DLD1 (cell line): ENCODE measurements around the gene SIDT1.

Experiments used
- in situ Hi-C: cut with HindIII; loops from 2 replicates; pipeline ENCODE4 v1.10.0; 2017; ENCODE audit warnings: low sequenced_read_pairs

SIDT1 gene

DNA sequence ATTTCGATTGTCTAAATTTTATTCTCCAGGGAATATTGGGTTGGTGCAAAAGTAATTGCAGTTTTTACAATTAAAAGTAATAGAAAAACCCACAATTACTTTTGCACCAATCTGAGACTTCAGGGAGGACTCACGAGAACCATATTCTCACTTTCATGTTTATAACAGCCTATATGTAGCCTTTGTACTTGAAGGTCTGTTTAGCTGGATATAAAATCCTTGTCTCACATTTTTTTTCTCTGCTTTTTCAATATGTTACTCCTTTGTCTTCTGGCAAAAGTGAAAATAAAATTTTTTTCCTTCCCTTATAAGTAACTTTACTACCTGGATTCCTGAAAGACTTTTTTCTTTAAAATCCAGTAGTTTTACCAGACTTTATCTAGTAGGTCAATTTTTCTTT, 9.2 kb downstream of the SIDT1 start:
- in situ Hi-C loops, result no loop called here

DNA sequence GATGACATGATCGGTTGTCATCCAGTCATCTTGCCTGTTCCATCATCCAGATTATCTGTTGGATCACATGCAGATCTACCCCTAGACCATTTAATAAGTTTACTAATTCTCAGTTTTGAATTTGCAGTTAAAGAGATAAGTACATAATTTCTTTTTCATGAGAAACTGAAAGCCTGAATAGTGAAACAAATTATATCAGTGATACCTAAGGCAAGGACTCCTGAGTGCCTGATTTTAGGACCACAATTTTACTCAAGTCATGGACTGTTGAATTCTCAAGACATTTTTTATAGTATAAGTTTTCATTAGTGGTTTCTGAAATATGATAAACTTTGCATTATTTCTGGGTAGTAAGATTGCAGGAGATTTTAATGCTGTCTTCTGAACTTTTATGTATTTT, 13.2 kb downstream of the SIDT1 start:
- in situ Hi-C loops, result no loop called here

DNA sequence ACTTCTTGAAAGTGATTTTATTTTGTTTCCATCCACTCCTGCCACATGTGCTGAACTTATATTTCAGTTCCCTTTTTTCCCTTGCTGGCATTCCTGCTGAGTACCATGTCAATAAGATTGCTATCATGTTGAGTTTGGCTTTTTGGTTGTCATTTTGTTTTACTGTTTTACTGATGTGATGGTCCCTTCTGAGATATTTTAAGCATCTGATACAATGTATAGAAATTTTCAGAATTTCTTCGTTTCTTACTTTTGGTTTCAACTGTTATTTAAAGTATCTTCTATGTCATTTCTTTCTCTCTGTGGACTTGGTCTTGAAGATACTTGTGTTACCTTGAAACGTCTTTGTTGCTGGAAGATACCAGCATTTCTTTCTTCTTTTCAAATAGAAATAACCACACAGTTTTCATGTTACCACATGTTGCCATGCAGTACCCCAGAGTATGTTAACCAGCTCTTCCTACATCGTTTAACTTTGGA, 14.1 kb downstream of the SIDT1 start:
- in situ Hi-C loops, result no loop called here

DNA sequence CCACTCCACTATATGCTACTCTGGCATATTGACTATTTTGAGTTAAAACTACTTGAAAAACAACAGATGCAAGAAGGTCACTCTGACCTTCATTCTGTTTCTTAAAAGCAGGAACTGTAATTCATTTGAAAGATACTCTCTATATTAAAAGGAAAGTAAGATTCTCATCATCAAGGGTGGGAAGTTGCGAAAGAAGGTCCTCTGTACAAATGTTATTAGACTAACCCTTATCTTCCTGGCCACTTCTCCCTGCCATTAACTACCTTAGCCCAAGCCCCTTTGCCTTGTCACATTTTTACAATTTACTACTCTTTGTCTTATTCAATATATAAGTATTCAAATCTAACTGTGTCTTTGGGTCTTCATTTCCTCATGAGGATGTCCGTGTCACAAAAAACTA, 16.1 kb downstream of the SIDT1 start:
- in situ Hi-C loops, result no loop called here

DNA sequence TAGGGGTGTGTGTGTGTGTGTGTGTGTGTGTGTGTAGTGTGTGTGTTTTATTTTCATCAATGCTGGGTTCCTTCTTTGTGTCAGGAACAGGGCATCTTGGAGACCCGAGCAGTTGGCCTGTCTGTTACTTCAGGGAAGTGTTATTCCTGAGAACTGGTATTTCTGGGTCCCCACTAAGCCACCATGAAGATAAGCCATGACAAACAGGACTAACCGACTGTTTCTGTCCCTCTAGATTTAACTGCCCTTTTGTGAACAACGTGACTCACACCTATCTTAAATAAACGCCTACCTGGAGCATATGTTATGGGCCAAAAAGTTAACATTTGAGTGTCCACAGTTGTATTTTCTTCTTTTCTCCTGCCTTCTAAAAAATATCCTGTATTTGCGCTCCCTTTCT, 19.5 kb downstream of the SIDT1 start:
- in situ Hi-C loops, result no loop called here

DNA sequence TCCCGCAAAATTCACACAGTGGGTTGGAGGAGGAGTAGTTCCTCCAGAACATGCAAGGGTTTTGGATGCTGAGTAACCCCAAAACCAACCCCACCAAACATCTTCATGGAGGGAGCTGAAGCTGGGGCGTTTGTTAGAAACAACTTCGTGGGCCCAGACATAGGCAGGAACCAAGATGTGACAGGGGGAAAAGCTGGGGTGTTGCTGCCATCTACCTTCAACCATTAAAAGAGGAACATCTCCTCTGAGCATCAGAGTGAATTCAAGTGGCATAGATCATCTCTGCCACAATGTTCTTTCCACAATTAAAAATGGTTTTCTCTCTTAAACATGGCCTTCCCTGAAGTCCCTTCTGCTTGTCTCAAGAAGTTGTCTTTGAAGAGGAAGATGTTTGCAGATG, 20.5 kb downstream of the SIDT1 start:
- in situ Hi-C loops, result no loop called here

DNA sequence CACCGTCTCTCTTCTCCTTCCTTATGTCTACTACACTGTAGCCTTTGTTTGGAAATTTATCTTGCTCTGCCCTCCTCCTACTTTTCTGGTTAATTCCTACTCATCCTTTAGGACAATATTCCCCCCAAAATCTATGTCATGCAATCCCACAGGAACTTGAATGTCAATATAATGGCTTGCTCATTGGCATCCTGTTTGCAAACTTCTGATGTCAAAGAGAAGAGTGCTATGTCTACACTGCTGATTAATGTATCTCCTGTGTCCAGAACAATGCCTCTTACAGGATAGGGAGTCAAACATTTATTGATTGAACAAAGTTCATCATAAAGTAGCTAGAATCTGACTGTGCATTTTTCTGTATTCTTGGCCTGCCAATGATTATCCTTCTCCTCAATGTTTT, 22.8 kb downstream of the SIDT1 start:
- in situ Hi-C loops, result no loop called here

DNA sequence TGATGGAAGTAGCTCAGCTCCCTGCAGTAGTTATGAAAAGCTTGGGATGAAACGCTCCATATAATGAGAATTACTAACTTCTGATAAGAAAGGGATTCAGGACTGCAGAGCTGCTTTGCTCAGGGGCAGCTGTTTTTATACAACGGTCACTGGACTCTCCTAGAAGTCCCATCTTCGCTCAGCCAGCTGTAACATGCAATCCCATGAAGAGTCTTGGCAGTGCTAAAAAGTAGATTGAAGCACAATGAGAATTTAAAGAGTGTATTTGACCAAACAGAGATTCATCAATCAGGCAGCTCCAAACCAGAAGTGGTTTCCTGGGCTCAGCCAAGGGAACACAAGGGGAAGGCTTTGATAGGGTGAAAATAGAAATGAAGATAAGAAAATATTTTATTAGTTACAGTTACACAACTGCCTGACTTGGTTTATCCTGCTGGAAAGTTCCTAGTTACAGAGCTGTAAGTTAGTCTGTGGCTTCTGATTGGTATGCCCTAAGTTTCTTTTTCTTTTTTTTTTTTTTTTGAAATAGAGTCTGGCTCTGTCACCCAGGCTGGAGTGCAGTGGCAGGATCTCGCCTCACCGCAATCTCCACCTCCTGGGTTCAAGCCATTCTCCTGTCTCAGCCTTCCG, 24.1 kb downstream of the SIDT1 start:
- in situ Hi-C loops, result no loop called here

DNA sequence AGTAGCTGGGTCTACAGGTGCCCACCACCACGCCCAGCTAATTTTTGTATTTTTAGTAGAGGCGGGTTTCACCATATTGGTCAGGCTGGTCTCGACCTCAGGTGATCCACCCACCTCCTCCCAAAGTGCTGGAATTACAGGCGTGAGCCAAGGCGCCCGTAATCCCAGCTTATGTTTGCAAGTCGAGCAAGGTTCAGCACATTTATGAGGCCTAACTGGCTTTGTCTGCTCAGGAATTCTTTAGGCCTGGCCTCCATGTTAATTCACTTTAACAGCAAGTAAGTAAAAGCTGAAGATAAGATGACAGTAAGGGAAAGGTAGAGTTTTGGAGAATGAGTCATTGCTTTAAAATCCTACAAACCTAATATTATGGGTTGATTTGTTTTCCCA, 24.6 kb downstream of the SIDT1 start:
- in situ Hi-C loops, result no loop called here

DNA sequence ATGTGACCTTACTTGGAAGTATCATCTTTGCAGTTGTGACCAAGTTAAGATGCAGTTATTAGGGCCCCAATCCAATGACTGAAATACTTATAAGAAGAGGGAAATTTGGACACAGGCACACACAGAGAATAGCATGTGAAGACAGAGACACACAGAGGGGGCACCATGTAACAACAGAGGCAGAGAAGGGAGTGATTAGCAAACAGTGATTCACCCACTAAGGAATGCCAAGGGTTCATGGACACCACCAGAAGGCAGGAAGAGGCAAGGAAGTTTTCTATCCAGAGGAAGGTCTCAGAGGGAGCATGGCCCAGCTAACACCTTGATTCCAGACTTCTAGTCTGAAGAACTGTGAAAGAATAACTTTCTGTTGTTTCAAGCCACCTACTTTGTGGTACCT, 25.0 kb downstream of the SIDT1 start:
- in situ Hi-C loops, result no loop called here

DNA sequence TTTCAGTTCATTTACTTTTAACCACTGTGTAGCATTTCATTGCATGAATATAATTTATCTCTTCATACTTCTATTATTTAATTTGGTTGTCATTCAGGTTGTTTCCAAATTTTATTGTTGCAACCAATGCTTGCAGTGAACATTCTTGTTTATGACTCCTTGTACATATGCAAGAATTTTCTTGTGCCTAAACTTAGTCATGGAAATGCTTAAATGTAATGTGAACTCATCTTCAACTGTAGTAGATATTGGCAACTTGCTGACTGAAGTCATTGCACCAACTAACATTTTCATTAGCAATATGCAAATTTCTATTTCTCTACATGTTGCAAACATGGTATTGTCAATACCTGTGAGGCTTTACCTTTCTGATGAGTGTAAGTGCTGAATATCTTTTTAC, 26.7 kb downstream of the SIDT1 start:
- in situ Hi-C loops, result no loop called here

DNA sequence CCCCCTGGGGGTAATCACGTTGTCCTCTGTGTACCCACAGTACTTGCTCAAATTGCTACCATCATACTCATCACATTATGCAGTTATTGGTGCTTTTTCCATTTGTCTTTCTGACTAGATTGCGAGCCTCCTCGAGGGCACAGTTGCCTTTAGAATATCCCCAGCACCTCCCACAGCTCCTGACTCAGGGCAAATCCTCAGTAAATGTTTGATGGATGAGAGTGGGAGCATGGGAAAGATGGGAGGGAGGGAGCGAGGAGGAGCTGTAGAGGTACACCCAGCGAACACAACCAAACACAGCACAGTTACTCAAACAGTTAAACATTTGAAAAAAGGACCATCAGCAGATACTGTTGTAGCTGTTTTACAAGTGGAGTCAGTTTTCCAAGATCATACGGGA, 27.9 kb downstream of the SIDT1 start:
- in situ Hi-C loops, result no loop called here

DNA sequence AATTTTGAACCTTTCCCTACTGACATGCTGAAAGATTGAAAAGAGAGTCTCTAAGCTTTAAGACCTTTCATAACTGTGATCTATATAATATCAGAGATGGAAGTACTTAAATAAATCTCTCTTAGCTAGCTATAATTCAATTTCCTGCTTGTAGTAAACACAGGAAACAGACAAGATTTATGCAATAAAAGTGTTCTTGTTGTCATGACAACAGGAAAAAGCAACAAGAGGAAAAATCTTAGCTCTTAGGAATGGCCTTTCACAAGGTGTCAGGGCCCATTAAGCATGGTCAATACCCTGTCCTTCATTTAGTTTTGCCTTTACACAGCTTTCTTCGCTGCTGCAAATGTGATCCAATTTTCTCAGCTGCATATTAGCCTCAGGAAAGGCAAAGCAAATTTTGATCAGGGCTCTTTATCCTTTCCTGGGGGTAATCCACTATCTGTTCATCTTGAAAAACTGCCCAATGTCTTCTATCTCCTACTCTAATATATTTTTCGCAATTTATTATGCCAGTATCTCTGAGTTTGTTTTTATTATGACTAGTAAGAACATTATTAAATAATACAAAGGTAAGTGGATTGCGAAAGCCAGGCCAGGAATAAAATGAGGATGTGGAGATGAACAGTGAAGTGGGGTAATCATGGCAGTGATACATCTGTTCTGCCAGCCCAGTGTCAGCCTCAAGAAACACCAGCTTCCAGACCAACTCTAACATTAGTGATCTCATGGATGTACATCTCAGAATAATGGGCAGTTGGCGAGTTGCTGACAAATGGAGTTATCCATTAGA, 28.7 kb downstream of the SIDT1 start:
- in situ Hi-C loops, result no loop called here

DNA sequence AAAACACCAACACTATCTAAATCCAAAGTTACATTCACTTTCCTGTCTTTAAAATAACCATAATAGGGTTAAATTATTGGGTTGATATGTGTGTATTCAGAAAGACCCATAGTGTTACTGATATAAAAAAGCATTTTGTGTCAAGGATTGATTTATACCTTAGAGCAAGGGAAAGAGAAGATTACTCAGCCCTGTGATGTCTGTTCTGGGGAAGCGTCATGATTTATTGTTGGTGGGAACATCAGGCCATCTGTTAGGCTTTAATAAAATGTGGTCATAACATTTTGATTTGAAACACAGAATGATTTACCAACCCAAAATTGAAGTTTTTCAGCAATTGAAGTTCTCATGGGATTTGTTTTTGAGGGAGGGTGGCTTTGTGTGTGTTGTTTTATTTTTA, 33.2 kb downstream of the SIDT1 start:
- in situ Hi-C loops, result no loop called here

DNA sequence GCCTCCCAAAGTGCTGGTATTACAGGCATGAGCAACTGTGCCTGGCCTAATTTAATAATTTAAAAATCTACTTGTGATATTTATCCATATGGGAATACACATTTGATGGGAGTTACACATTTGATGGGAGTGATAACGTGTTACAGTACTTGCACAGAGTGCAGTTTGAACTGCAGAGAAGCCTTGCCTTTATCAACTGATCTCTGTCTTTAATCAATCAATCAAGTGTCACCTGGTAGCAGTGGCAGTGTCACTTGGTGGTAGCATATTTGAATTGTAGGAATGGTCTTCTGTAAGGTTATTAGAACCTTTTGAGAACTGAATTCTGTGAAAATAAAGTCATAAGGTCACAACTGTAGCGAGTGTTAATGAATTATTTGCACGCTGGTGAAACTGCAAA, 37.8 kb downstream of the SIDT1 start:
- in situ Hi-C loops, result no loop called here

DNA sequence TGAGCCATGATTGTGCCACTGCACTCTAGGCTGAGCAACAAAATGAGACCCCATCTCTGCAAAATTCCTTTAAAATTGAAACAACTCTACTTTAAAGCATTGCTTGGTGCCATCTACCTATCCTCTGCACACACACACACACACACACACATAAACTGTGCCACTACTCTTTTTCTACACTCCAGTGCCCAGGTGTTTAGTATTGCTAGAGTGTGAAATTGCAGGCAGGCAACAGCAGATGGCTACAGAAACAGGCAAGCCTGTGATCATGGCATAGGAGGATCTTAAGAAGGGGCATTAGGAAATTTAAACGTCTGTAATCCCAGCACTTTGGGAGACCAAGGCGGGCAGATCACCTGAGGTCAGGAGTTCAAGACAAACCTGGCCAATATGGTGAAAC, 39.0 kb downstream of the SIDT1 start:
- in situ Hi-C loops, result no loop called here

DNA sequence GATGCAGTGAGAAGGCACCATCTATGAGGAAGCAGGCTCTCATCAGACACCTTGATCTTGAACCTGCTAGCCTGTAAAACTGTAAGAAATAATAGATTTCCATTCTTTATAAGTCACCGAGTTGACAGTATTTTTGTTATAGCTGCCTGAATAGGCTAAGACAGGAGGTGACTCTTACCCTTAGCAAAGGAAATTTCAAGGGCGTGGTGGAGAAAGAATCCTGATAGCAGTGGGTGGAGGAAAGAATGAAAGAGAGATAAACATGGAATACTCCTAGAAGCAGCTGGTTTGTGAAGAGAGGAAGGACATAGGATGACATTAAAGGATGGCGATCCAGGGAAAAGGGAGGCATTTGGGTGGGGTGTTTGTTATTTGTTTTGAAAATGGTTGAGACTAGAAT, 41.4 kb downstream of the SIDT1 start:
- in situ Hi-C loops, result no loop called here

DNA sequence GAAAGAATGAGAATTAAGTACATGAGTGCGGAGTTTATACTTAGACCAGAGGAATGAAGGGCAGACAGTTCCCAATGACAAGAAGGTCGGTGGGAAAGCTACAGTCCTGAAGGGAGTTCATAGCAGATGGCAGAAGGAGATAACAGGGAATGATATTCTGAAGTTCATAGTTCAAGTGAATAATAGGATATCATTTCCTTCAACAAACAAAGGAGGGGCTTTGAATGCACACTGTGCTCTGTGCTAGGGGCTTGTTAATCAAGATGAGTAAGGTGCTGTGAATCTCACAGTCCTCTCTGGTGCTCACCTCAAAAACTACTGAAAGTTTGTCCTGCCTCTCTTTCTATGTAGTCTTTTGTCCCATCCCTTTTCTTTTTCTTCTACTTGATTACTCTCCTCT, 41.9 kb downstream of the SIDT1 start:
- in situ Hi-C loops, result no loop called here

DNA sequence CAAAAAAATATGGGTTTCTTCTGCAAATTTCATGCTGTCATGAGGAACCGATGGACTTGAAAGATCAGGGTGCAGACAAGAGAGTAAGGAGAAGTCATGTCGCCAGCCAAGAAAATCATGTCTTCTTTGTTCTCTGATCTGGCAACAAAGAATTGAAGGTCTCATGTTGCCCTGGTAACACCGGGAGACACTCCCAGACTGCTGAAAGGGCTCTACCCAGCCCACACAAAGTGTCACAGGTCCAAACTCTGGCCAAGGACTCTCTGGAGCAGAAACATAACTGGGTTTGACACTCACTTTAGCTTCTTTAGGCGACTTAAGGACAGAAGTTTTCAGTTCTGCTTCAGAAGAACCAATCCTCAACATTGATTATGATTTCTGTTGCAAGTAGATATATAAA, 42.9 kb downstream of the SIDT1 start:
- in situ Hi-C loops, result no loop called here

DNA sequence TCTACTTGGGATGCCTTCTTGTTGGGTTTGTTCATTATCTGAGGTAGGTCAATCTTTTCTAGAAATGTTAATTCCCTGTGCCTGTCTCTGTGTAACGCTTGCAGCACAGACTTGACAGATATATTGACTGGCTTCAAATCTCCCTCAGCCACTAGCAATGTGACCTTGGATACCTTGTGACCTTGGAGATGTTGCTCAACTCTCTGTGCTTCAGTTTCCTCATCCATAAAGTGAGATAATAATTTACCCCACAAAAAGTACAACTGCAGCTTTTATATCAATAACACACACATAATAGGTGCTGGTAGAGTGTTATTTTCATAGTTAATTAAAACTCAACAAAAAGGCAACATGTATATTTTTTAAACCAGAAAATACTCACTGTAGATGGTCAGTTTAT, 52.9 kb downstream of the SIDT1 start:
- in situ Hi-C loops, result no loop called here

DNA sequence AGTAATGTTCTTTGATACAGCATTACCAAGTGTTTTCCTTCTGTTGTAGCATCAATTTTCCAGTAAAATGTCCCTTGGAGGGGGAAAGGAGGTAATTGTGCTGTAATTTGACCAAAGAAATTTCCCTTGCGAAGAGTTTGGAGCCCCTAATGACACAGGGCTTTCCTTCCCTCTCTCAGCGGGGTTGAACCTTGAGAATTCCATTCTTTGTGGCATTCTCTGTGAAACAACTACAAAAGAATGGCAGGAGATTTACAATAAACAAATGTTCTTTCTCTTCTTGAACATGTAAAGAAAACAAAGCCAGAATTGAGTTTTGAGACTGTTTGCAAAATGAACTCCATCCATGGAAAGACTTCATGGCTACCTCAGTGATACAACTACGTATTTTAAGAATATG, 53.4 kb downstream of the SIDT1 start:
- in situ Hi-C loops, result no loop called here

DNA sequence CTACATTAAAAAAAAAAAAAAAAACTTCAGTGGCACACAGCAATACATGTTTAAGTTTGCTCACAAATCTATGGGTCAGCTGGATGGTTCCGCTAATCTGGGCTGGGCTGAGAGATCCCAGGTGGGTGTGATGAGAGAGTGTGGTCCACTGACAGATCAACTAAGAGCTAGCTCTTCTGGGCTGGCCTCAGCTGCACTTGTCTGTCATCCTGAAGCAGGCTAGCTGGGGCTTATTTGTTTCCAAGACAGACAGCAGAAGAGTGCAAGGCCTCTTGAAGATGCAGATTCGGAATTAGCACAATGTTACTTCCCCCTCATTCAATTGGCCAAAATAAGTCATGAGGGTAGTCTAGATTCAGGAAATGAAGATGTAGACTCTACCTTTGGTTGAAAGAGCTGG, 56.5 kb downstream of the SIDT1 start:
- in situ Hi-C loops, result no loop called here

DNA sequence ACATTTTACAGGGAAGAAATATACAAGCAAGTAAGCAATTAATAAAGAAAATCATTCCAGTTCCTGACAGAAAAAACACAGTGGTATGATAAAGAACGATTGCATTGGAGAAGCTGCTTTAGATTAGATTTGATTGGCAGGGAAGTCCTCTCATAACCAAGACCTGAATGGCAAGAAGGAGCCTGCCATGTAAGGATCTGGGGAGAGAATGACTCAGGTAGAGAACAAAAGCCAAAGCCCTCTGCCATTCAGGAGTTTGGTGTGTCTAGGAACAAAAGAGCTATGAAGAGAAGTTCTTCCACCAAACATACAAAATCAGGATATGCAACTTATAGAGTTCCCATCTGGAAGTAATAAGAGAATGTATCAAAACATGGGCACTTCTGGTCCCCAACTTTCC, 57.6 kb downstream of the SIDT1 start:
- in situ Hi-C loops, result no loop called here
